ENCODE measurements around the gene TMEM82.

DNA sequence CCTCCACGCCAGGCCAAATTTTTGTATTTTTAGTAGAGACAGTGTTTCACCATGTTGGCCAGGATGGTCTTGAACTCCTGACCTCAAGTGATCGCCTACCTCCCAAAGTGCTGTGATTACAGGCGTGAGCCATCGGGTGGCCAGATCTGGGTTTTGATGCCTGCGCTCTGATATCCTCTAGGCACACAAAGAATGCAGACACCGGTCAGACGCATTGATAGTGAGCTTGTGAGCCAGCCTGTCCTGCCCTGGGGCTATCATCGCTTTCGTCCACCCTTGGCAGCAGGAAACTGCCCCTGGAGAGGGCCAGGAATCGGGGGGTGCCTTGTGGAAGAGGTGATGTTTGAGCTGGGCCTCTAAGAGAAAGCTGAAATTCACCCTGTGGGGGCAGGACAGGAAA, 20.2 kb downstream of the TMEM82 start:
- TF ChIP-seq, protein P1, sequence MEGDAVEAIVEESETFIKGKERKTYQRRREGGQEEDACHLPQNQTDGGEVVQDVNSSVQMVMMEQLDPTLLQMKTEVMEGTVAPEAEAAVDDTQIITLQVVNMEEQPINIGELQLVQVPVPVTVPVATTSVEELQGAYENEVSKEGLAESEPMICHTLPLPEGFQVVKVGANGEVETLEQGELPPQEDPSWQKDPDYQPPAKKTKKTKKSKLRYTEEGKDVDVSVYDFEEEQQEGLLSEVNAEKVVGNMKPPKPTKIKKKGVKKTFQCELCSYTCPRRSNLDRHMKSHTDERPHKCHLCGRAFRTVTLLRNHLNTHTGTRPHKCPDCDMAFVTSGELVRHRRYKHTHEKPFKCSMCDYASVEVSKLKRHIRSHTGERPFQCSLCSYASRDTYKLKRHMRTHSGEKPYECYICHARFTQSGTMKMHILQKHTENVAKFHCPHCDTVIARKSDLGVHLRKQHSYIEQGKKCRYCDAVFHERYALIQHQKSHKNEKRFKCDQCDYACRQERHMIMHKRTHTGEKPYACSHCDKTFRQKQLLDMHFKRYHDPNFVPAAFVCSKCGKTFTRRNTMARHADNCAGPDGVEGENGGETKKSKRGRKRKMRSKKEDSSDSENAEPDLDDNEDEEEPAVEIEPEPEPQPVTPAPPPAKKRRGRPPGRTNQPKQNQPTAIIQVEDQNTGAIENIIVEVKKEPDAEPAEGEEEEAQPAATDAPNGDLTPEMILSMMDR (IDR thresholded peaks at IDR 0.05; ENCODE audit: insufficient read depth, low read depth, low read length), result no peak
- TF ChIP-seq EZH2 (IDR thresholded peaks at IDR 0.05; ENCODE audit: insufficient read depth, low read length), result no peak

All from astrocyte (in vitro differentiated cells and primary cell).